CD4-positive, CD25-positive, alpha-beta regulatory T cell (primary cell): ENCODE data around the gene SETBP1. TPM values are rescaled to one million over a fixed set of nuclear protein-coding genes. Genes with fewer than 3 reads are reported as not detected.

Experiments
- ATAC-seq, 2 donors: fragments of 150-1000 bp; cut with Tn5 transposase; one replicate each; pipeline ENCODE4 v1.10.0; 2021; ENCODE audit warnings: low read depth in 2 of 2, moderate number of reproducible peaks in 2 of 2, moderate library complexity in 1 of 2
- DNase-seq, 3 donors: peaks; one replicate each; pipeline versions ENCODE4 v3.0.0 to v3.0.0-alpha.2; 2012 to 2022; ENCODE audit warnings: mixed read lengths in 1 of 3
- H3K27ac ChIP-seq: one replicate; pipeline ENCODE4 v1.7.0; 2013; ENCODE audit warnings: mild to moderate bottlenecking, low read length; ENCODE audit not compliant: insufficient read depth, poor library complexity, severe bottlenecking
- H3K27me3 ChIP-seq: one replicate; pipeline ENCODE4 v1.7.0; 2013; ENCODE audit warnings: low read length; ENCODE audit not compliant: control insufficient read depth, insufficient read depth
- H3K36me3 ChIP-seq: one replicate; pipeline ENCODE4 v1.7.0; 2013; ENCODE audit warnings: mild to moderate bottlenecking, low read length, moderate library complexity; ENCODE audit not compliant: control insufficient read depth, insufficient read depth
- H3K4me1 ChIP-seq: 2 replicates; pipeline ENCODE4 v1.7.0; 2013; ENCODE audit warnings: mild to moderate bottlenecking, low read length; ENCODE audit not compliant: insufficient read depth, control insufficient read depth, poor library complexity, severe bottlenecking
- H3K4me3 ChIP-seq: one replicate; pipeline ENCODE4 v1.7.0; 2013; ENCODE audit warnings: low read depth, mild to moderate bottlenecking, low read length, moderate library complexity
- H3K9me3 ChIP-seq, 2 experiments: 1 replicate in 1 of 2; 2 replicates in 1 of 2; pipeline ENCODE4 v1.7.0; 2013; ENCODE audit warnings: low read length in 2 of 2, mild to moderate bottlenecking in 1 of 2, moderate library complexity in 1 of 2; ENCODE audit not compliant: control insufficient read depth in 2 of 2
- H3K27ac Mint-ChIP-seq, 3 donors: one replicate each; pipeline ENCODE4 v1.8.0; 2020 to 2022; ENCODE audit warnings: mild to moderate bottlenecking in 3 of 3, mixed read lengths in 3 of 3, moderate library complexity in 2 of 3
- H3K27me3 Mint-ChIP-seq: one replicate; pipeline ENCODE4 v1.8.0; 2022; ENCODE audit warnings: mild to moderate bottlenecking, mixed read lengths
- H3K36me3 Mint-ChIP-seq: one replicate; pipeline ENCODE4 v1.8.0; 2020; ENCODE audit warnings: mixed read lengths
- H3K4me1 Mint-ChIP-seq, 4 donors: one replicate each; pipeline ENCODE4 v1.8.0; 2020 to 2022; ENCODE audit warnings: mixed read lengths in 4 of 4, mild to moderate bottlenecking in 1 of 4
- H3K4me3 Mint-ChIP-seq, 4 donors: one replicate each; pipeline ENCODE4 v1.8.0; 2020 to 2022; ENCODE audit warnings: mild to moderate bottlenecking in 4 of 4, mixed read lengths in 4 of 4, moderate library complexity in 3 of 4
- H3K9me3 Mint-ChIP-seq, 7 donors: one replicate each; pipeline ENCODE4 v1.8.0; 2020 to 2022; ENCODE audit warnings: mixed read lengths in 7 of 7, mild to moderate bottlenecking in 3 of 7, moderate library complexity in 2 of 7
- polyA plus RNA-seq, 4 donors: library from polyadenylated mRNA; unstranded; fragments of 300-500 nt; fragmentation: Illumina TruSeq; gene quantifications; one replicate each; pipeline ENCODE4 v1.2.3, GENCODE V29; 2021
- total RNA-seq: library from RNA; stranded (reverse); gene quantifications from one replicate; pipeline ENCODE4 v1.2.3, GENCODE V29; 2022

The SETBP1 gene
- total and polyA plus RNA-seq, 5 donors from 2014 or later, result 0.32 to 1.6 (median 0.38) TPM; not detected in 2

- DNase-seq (no peak), ATAC-seq (no peak)
- peaks cover 4% of the 10 kb centered on the region for H3K4me1 ChIP-seq
- Mint-ChIP-seq H3K9me3 (peaks cover 0 to 2% (median 0%) of the 10 kb centered on the region in 7 donors), H3K27ac (peak overlapping the region in 1 of 3 donors; percentile 26), H3K36me3 (no peaks in the 10 kb centered on the region), H3K4me3 (peak overlapping the region in 2 of 4 donors; percentile 78 to 87), H3K4me1 (peaks cover 0 to 12% (median 3%) of the 10 kb centered on the region in 4 donors), H3K27me3 (peaks cover 29% of the 10 kb centered on the region)
- peak overlapping the region; percentile 50 for H3K4me3 ChIP-seq
- no peaks in the 10 kb centered on the region for H3K36me3 ChIP-seq
- no peak overlapping the region for H3K27ac ChIP-seq
- peaks cover 17% of the 10 kb centered on the region for H3K27me3 ChIP-seq
- H3K9me3 ChIP-seq, result no peaks in the 10 kb centered on the region
Measured at GRCh38 chr18:44681076-44681970, 635 bp downstream of the SETBP1 start.

GRCh38 chr18:44682201-44682870 is 1.6 kb downstream of the SETBP1 start:
- H3K36me3 Mint-ChIP-seq, result no peaks in the 10 kb centered on the region
- DNase-seq (no peak), ATAC-seq (no peak)
- no peaks in the 10 kb centered on the region for H3K36me3 ChIP-seq
- H3K9me3 Mint-ChIP-seq, result peaks cover 0 to 3% (median 0%) of the 10 kb centered on the region in 7 donors
- H3K4me3 Mint-ChIP-seq, result no peak overlapping the region
- no peak overlapping the region for H3K4me3 ChIP-seq
- H3K4me1 Mint-ChIP-seq, result peaks cover 0 to 12% (median 3%) of the 10 kb centered on the region in 4 donors
- H3K9me3 ChIP-seq, result no peaks in the 10 kb centered on the region
- H3K4me1 ChIP-seq, result peaks cover 4% of the 10 kb centered on the region
- H3K27ac ChIP-seq, result no peak overlapping the region
- H3K27me3 Mint-ChIP-seq, result peaks cover 24% of the 10 kb centered on the region
- no peak overlapping the region for H3K27ac Mint-ChIP-seq
- peaks cover 17% of the 10 kb centered on the region for H3K27me3 ChIP-seq

GRCh38 chr18:44682871-44683221 is 2.2 kb downstream of the SETBP1 start:
- Histone ChIP-seq H3K4me1 (peaks cover 4% of the 10 kb centered on the region), H3K27me3 (peaks cover 13% of the 10 kb centered on the region), H3K9me3 (no peaks in the 10 kb centered on the region), H3K27ac (no peak overlapping the region), H3K36me3 (no peaks in the 10 kb centered on the region), H3K4me3 (no peak overlapping the region)
- H3K9me3 Mint-ChIP-seq, result peaks cover 0 to 4% (median 0%) of the 10 kb centered on the region in 7 donors
- H3K27ac Mint-ChIP-seq, result no peak overlapping the region
- peaks cover 0 to 12% (median 3%) of the 10 kb centered on the region in 4 donors for H3K4me1 Mint-ChIP-seq
- H3K27me3 Mint-ChIP-seq, result peaks cover 19% of the 10 kb centered on the region
- H3K36me3 Mint-ChIP-seq, result no peaks in the 10 kb centered on the region
- ATAC-seq (no peak), DNase-seq (no peak)
- H3K4me3 Mint-ChIP-seq, result no peak overlapping the region

- Histone ChIP-seq H3K27me3 (peaks cover 10% of the 10 kb centered on the region), H3K4me1 (peaks cover 4% of the 10 kb centered on the region), H3K9me3 (no peaks in the 10 kb centered on the region), H3K4me3 (no peak overlapping the region), H3K27ac (no peak overlapping the region), H3K36me3 (no peaks in the 10 kb centered on the region)
- DNase-seq, result no peak
- no peak overlapping the region for H3K27ac Mint-ChIP-seq
- ATAC-seq, result no peak
- no peak overlapping the region for H3K4me3 Mint-ChIP-seq
- H3K27me3 Mint-ChIP-seq, result peaks cover 12% of the 10 kb centered on the region
- H3K4me1 Mint-ChIP-seq, result peaks cover 0 to 10% (median 3%) of the 10 kb centered on the region in 4 donors
- H3K36me3 Mint-ChIP-seq, result no peaks in the 10 kb centered on the region
- H3K9me3 Mint-ChIP-seq, result peaks cover 0 to 4% (median 0%) of the 10 kb centered on the region in 7 donors
Measured at GRCh38 chr18:44683556-44683955, 2.9 kb downstream of the SETBP1 start.

GRCh38 chr18:44685296-44685695 is 4.6 kb downstream of the SETBP1 start:
- DNase-seq (no peak), ATAC-seq (no peak)
- no peak overlapping the region for H3K27ac ChIP-seq
- Mint-ChIP-seq H3K9me3 (peaks cover 0 to 4% (median 0%) of the 10 kb centered on the region in 7 donors), H3K4me3 (no peak overlapping the region), H3K27me3 (peaks cover 16% of the 10 kb centered on the region), H3K36me3 (no peaks in the 10 kb centered on the region), H3K27ac (no peak overlapping the region), H3K4me1 (peaks cover 0 to 7% (median 3%) of the 10 kb centered on the region in 4 donors)
- H3K4me1 ChIP-seq, result peaks cover 4% of the 10 kb centered on the region
- no peaks in the 10 kb centered on the region for H3K36me3 ChIP-seq
- no peaks in the 10 kb centered on the region for H3K9me3 ChIP-seq
- no peak overlapping the region for H3K4me3 ChIP-seq
- peaks cover 14% of the 10 kb centered on the region for H3K27me3 ChIP-seq

- Histone ChIP-seq H3K27ac (no peak overlapping the region), H3K4me1 (no peaks in the 10 kb centered on the region), H3K36me3 (no peaks in the 10 kb centered on the region), H3K27me3 (peaks cover 10% of the 10 kb centered on the region), H3K4me3 (no peak overlapping the region), H3K9me3 (no peaks in the 10 kb centered on the region)
- H3K9me3 Mint-ChIP-seq, result peaks cover 0 to 4% (median 0%) of the 10 kb centered on the region in 7 donors
- ATAC-seq, result no peak
- no peaks in the 10 kb centered on the region for H3K36me3 Mint-ChIP-seq
- DNase-seq, result no peak
- no peak overlapping the region for H3K27ac Mint-ChIP-seq
- no peak overlapping the region for H3K4me3 Mint-ChIP-seq
- peaks cover 16% of the 10 kb centered on the region for H3K27me3 Mint-ChIP-seq
- H3K4me1 Mint-ChIP-seq, result peaks cover 0 to 2% (median under 1%) of the 10 kb centered on the region in 4 donors
Measured at GRCh38 chr18:44686156-44686555, 5.5 kb downstream of the SETBP1 start.

GRCh38 chr18:44687421-44687820 is 6.7 kb downstream of the SETBP1 start:
- H3K9me3 Mint-ChIP-seq, result peaks cover 0 to 4% (median 0%) of the 10 kb centered on the region in 7 donors
- no peaks in the 10 kb centered on the region for H3K9me3 ChIP-seq
- no peaks in the 10 kb centered on the region for H3K4me1 ChIP-seq
- no peak for ATAC-seq
- H3K36me3 Mint-ChIP-seq, result no peaks in the 10 kb centered on the region
- peaks cover 16% of the 10 kb centered on the region for H3K27me3 Mint-ChIP-seq
- no peak overlapping the region for H3K27ac ChIP-seq
- no peaks in the 10 kb centered on the region for H3K4me1 Mint-ChIP-seq
- H3K27me3 ChIP-seq, result peaks cover 9% of the 10 kb centered on the region
- no peak overlapping the region for H3K27ac Mint-ChIP-seq
- no peak for DNase-seq
- no peaks in the 10 kb centered on the region for H3K36me3 ChIP-seq
- H3K4me3 Mint-ChIP-seq, result no peak overlapping the region
- no peak overlapping the region for H3K4me3 ChIP-seq
